Right atrium auricular region (tissue), 2 donors: Measurements from ENCODE around the gene STX7. TPM values are rescaled to one million over a fixed set of nuclear protein-coding genes. Genes with fewer than 3 reads are reported as not detected.
"Not testable (repeated sequence)": the region's sequence is repeated elsewhere in the genome, so short reads cannot be mapped to it uniquely, and the experiment has no call there.

Experiments used
- DNase-seq: peaks from one replicate; pipeline ENCODE4 v3.0.0-alpha.2; 2019; ENCODE audit warnings: low spot score
- H3K27ac ChIP-seq, 2 donors: fragments of 200-600 bp; sonication (generic); 1 replicate in 1 of 2; 2 replicates in 1 of 2; pipeline ENCODE4 v1.5.1; 2016 to 2019
- H3K27me3 ChIP-seq, 2 donors: fragments of 200-600 bp; sonication (generic); one replicate each; pipeline versions ENCODE4 v1.5.1 to v1.6.0; 2017 to 2019
- H3K36me3 ChIP-seq: fragments of 200-600 bp; sonication (generic); one replicate; pipeline ENCODE4 v1.5.1; 2016
- H3K4me1 ChIP-seq, 2 donors: fragments of 200-600 bp; sonication (generic); one replicate each; pipeline versions ENCODE4 v1.5.1 to v1.6.0; 2017 to 2019
- H3K4me3 ChIP-seq, 2 donors: fragments of 200-600 bp; sonication (generic); 1 replicate in 1 of 2; 2 replicates in 1 of 2; pipeline ENCODE4 v1.5.1; 2017 to 2019; ENCODE audit warnings: mild to moderate bottlenecking in 1 of 2, moderate library complexity in 1 of 2
- H3K9me3 ChIP-seq, 2 donors: fragments of 200-600 bp; sonication (generic); one replicate each; pipeline ENCODE4 v1.5.1; 2019
- total RNA-seq, 2 donors: library from RNA; depleted of rRNA; stranded (reverse); fragments of >200 nt; gene quantifications; one replicate each; pipeline ENCODE4 v1.1.0, GENCODE V29; 2016
- TF ChIP-seq, protein P1 (sequence below), 2 donors: fragments of 200-600 bp; sonication (generic); IDR thresholded peaks; one replicate each; pipeline ENCODE4 v1.5.1; 2019; ENCODE audit warnings: antibody characterized with exemption in 2 of 2

The STX7 gene
- total RNA-seq, 2 donors from 2014 or later = 27.0 to 39.9 TPM

DNA sequence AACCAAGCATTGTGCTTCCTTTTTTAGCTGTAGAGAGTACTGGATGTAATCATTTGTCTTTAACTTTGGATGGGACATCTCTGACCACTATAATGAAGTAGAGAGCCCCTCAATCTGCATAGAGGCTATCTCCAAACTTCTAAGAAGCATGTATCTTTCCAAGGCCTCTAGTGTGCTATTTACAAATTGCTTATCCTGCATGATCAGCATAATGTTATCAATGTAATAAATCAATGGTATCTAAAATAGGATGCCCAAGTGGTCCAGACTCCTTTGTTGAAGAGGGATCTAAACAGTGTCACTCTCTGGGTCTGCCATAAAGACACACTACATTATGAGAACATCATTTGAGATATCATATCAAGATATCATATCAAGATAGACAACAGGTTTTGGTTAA lies 31.9 kb upstream of the STX7 start:
- DNase-seq = no peak
- H3K27ac ChIP-seq = no peak overlapping the region
- no peaks in the 10 kb centered on the region for H3K9me3 ChIP-seq
- H3K27me3 ChIP-seq = no peaks in the 10 kb centered on the region
- H3K4me3 ChIP-seq = no peak overlapping the region
- no peaks in the 10 kb centered on the region for H3K36me3 ChIP-seq
- no peaks in the 10 kb centered on the region for H3K4me1 ChIP-seq
- TF ChIP-seq, protein P1, sequence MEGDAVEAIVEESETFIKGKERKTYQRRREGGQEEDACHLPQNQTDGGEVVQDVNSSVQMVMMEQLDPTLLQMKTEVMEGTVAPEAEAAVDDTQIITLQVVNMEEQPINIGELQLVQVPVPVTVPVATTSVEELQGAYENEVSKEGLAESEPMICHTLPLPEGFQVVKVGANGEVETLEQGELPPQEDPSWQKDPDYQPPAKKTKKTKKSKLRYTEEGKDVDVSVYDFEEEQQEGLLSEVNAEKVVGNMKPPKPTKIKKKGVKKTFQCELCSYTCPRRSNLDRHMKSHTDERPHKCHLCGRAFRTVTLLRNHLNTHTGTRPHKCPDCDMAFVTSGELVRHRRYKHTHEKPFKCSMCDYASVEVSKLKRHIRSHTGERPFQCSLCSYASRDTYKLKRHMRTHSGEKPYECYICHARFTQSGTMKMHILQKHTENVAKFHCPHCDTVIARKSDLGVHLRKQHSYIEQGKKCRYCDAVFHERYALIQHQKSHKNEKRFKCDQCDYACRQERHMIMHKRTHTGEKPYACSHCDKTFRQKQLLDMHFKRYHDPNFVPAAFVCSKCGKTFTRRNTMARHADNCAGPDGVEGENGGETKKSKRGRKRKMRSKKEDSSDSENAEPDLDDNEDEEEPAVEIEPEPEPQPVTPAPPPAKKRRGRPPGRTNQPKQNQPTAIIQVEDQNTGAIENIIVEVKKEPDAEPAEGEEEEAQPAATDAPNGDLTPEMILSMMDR (IDR thresholded peaks at IDR 0.05) = no peak

DNA sequence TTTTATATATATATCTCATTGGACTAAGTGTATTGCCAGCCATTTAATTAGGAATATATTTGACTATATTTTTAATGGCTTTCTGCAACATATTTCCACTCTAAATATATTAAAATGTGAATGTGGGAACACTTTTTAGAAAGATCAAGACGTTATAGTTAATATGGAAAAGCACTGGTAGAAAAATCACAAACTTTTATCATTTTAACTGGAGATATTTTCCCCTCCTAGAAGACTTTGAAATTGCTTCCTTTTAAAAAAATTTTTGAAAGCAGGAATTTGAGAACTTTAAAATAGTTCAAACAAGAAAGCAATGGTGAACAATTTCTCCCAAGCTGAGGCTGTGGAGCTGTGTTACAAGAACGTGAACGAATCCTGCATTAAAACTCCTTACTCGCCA lies 25.1 kb upstream of the STX7 start, which contains the start of gene TAAR9:
TSS of gene TAAR9 (plus strand) at position 301 of the 400 bp plus-strand sequence. CDS start at position 314, 13 bp downstream.
- TF ChIP-seq, protein P1 (IDR thresholded peaks at IDR 0.05) = no peak
- no peak within 1 kb of the TSS for H3K4me3 ChIP-seq
- H3K4me1 ChIP-seq = no peaks in the 10 kb centered on the region
- no peaks in the 10 kb centered on the region for H3K27me3 ChIP-seq
- H3K27ac ChIP-seq = no peak within 1 kb of the TSS
- no peak for DNase-seq
- no peaks in the 10 kb centered on the region for H3K9me3 ChIP-seq
- no peaks in the 10 kb centered on the region for H3K36me3 ChIP-seq

DNA sequence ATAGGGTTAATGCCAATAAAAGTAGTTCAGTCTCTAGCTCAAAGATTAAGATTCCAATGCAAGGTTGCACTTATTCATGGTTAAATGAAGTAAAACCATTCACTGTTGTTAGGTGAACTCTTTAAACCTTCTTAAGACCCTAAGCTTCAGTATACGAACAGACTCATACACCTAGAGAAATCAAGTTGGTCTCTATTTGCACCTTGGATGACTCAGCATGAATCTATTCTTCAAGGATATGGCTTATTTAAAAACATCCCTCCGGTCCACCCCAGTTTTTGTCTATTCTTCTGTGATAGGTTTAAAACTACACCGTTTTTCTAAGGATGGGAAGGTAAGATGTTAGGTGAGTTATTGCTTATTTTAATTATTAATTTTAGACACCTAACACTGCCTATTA lies 24.2 kb upstream of the STX7 start:
- Histone ChIP-seq H3K4me1 (no peaks in the 10 kb centered on the region), H3K27me3 (no peaks in the 10 kb centered on the region), H3K9me3 (no peaks in the 10 kb centered on the region), H3K27ac (no peak overlapping the region), H3K36me3 (no peaks in the 10 kb centered on the region), H3K4me3 (no peak overlapping the region)
- TF ChIP-seq, protein P1 (IDR thresholded peaks at IDR 0.05) = no peak
- no peak for DNase-seq

DNA sequence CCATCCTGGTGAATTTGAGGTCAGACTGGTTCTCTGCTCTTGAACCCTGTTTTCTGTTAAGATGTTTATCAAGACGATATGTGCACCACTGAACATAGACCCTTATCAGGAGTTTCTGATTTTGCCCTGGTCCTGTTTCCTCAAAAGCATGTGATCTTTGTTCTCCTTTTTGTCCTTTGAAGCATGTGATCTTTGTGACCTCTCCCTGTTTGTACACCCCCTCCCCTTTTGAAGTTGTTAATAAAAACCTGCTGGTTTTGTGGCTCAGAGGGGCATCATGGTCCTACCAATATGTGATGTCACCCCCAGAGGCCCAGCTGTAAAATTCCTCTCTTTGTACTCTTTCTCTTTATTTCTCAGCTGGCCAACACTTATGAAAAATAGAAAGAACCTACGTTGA lies 21.6 kb upstream of the STX7 start:
- H3K4me3 ChIP-seq, H3K36me3 ChIP-seq, H3K27ac ChIP-seq, H3K4me1 ChIP-seq, H3K9me3 ChIP-seq, H3K27me3 ChIP-seq, DNase-seq: not testable (repeated sequence)

DNA sequence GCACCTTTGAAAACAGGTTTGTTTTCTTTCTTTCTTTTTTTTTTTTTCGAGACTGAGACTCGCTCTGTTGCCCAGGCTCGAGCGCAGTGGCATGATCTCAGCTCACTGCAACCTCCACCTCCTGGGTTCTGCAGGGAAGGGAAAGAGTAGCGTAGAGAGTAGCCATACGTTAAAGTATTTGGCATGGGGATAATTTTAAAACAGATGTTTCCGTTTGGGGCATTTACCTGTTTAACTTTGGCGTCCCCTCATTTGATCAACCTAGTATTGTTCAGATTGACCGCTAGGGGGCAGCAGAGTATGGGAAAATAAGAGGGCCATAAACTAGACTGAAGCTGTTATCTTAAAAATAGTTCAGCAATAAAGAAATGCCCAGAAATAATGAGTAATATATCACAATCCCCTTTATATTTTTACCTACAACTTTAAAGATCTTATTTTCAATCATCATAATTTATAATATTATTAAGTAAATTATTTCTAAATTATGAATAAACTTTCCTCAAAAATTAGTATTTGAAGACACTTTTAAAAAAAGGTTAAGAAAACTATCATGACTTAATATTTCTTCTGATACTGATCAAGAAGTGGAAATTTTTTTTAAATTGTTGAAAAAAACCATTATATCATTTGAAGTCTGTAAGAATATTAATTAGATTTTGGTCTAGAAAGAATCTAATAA lies 17.5 kb upstream of the STX7 start:
- no peak overlapping the region for H3K27ac ChIP-seq
- no peaks in the 10 kb centered on the region for H3K27me3 ChIP-seq
- no peaks in the 10 kb centered on the region for H3K9me3 ChIP-seq
- no peak for DNase-seq
- TF ChIP-seq, protein P1 (IDR thresholded peaks at IDR 0.05) = peak; percentile 53 to 87
- no peaks in the 10 kb centered on the region for H3K4me1 ChIP-seq
- H3K4me3 ChIP-seq = no peak overlapping the region
- H3K36me3 ChIP-seq = no peaks in the 10 kb centered on the region

DNA sequence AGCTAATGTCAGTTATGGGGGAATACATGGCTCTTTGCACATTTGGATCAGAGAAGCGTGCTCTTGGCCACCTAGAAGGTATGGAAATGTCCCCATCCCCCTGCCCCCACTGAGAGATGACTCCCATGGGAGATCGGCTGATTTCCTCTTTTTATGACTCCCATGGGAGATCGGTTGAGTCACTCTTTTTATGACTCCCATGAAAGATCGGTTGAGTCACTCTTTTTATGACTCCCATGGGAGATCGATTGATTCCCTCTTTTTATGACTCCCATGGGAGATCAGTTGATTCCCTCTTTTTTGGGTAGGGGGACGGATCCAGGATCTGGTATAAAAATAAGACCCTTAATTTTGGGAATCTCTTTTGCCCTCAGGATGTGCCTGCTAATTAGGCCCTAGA lies 14.9 kb upstream of the STX7 start:
- no peak overlapping the region for H3K27ac ChIP-seq
- TF ChIP-seq, protein P1 (IDR thresholded peaks at IDR 0.05) = no peak
- DNase-seq = no peak

More for the DNA sequence above, 14.9 kb upstream of the STX7 start:
- Histone ChIP-seq H3K4me1 (no peaks in the 10 kb centered on the region), H3K36me3 (no peaks in the 10 kb centered on the region), H3K9me3 (no peaks in the 10 kb centered on the region), H3K27me3 (no peaks in the 10 kb centered on the region), H3K4me3 (no peak overlapping the region)
